GM13976 (cell line): ENCODE results near the gene NEK6.

Experiments
- DNase-seq: peaks from one replicate; pipeline ENCODE4 v3.0.0; 2012; ENCODE audit warnings: low spot score
- in situ Hi-C: fragments of 300-500 bp; cut with MboI; formaldehyde crosslinking; loops from one replicate; pipeline ENCODE4 v1.12.0; 2022; ENCODE audit warnings: low sequenced_read_pairs, mixed read lengths, inconsistent platforms; ENCODE audit not compliant: unreplicated experiment
- TF ChIP-seq, protein P1 (sequence below): IDR thresholded peaks from 2 replicates; pipeline ENCODE4 v1.5.1; 2012; ENCODE audit warnings: borderline replicate concordance, mild to moderate bottlenecking; ENCODE audit not compliant: insufficient read depth; ENCODE audit errors: extremely low read depth, missing control alignments, control extremely low read depth

Gene NEK6

DNA sequence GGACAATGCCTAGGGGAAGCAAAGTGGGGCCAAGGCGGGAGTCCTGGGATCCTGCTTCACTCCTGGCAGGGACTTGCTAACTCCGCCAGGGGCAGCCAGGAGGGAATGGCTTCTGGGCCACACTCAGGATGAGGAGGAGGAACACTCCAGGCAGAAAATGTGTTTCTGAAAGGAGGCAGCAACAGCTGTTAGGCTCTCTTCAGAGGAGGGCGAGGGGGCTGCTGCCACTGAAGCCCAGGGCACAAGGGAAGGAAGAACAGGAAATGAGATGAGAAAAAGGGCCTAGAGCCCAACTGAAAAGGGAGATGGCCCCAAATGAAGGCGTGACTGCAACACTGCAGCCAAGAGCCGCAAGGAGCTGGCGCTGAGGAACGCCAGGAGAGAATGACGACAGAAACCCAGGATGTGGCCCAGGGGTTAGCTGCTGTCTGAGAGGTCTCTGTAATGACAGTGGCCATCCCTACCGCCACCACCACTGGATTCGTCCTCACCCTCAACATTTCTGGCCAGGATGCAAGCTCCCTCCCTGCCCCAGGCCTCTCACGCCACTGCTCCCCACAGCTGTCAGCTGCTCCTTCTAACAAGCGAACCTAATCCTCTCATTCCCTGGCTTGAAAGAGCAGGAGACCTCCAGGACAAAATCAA is 141.7 kb downstream of the NEK6 start:
- in situ Hi-C loops, result no loop called here
- TF ChIP-seq, protein P1, sequence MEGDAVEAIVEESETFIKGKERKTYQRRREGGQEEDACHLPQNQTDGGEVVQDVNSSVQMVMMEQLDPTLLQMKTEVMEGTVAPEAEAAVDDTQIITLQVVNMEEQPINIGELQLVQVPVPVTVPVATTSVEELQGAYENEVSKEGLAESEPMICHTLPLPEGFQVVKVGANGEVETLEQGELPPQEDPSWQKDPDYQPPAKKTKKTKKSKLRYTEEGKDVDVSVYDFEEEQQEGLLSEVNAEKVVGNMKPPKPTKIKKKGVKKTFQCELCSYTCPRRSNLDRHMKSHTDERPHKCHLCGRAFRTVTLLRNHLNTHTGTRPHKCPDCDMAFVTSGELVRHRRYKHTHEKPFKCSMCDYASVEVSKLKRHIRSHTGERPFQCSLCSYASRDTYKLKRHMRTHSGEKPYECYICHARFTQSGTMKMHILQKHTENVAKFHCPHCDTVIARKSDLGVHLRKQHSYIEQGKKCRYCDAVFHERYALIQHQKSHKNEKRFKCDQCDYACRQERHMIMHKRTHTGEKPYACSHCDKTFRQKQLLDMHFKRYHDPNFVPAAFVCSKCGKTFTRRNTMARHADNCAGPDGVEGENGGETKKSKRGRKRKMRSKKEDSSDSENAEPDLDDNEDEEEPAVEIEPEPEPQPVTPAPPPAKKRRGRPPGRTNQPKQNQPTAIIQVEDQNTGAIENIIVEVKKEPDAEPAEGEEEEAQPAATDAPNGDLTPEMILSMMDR, result no peak
- no peak for DNase-seq

DNA sequence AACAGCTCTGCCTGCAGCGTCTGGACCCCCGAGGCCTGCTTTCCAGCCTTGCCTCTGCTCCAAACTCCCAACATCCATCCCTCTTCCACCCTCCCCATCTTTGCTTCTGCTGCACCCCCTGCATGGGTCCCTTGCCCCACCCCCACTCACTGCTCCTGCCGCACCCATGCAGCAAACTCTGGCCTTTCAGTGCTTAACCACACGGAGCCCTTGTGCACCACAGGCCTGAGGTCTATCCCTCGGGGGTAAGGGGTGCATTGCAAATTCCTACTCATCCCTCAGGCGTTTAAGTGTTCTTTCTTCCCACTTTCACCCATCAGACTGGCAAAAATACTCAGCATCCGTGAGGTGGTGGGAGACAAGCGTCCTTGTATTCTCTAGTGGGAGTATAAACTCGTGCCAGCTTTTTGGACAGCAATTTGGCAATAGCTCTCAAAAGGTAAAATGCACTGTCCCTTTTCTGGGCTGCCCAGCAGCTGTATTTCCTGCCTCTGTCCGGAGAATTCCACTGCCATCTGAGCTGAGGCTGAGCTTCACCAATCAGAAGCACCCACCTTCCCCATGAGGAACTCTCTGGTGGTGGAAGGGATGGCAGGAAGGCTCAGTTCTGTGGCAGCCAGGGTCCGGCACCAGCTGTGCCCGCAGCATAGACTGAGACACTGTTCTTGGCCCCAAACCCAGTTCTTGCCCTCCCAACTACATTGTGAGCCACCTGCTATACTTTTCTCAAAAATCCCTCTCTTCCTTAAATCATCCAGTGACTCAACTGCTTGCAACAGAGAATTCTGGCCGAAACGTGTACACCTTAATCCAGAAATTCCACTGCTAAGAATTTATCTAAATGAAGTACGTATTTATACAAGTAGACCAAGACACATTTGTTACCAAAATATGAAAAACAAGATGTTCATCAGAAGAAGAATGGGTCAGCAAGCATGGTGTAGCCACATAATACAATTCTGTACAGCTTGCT is 142.5 kb downstream of the NEK6 start:
- TF ChIP-seq, protein P1, result no peak
- in situ Hi-C loops, result no loop called here
- DNase-seq, result no peak
